Stimulated activated naive CD8-positive, alpha-beta T cell treated with anti-CD3 and anti-CD28 coated beads, Interleukin-15, amount 100 ng/mL, for 72 hours (primary cell): Measurements from ENCODE around the gene ECSIT.
"Not testable (repeated sequence)": the region's sequence is repeated elsewhere in the genome, so short reads cannot be mapped to it uniquely, and the experiment has no call there.

ENCODE experiments used
- ATAC-seq: fragments of 150-1000 bp; cut with Tn5 transposase; 2 replicates; pipeline ENCODE4 v1.10.0; 2021; ENCODE audit warnings: mild to moderate bottlenecking, moderate library complexity
- DNase-seq, 2 donors: peaks; one replicate each; pipeline ENCODE4 v3.0.0; 2021 to 2022
- H3K27ac Mint-ChIP-seq, 2 donors: one replicate each; pipeline ENCODE4 v1.8.0; 2022; ENCODE audit warnings: mild to moderate bottlenecking in 2 of 2, mixed read lengths in 2 of 2, moderate library complexity in 2 of 2
- H3K27me3 Mint-ChIP-seq: one replicate; pipeline ENCODE4 v1.8.0; 2022; ENCODE audit warnings: mixed read lengths
- H3K4me1 Mint-ChIP-seq: one replicate; pipeline ENCODE4 v1.8.0; 2022; ENCODE audit warnings: mild to moderate bottlenecking, mixed read lengths
- H3K4me3 Mint-ChIP-seq, 2 donors: one replicate each; pipeline ENCODE4 v1.8.0; 2022; ENCODE audit warnings: mild to moderate bottlenecking in 2 of 2, mixed read lengths in 2 of 2, moderate library complexity in 1 of 2
- H3K9me3 Mint-ChIP-seq, 2 donors: one replicate each; pipeline ENCODE4 v1.8.0; 2022; ENCODE audit warnings: mixed read lengths in 2 of 2

The ECSIT gene

DNA sequence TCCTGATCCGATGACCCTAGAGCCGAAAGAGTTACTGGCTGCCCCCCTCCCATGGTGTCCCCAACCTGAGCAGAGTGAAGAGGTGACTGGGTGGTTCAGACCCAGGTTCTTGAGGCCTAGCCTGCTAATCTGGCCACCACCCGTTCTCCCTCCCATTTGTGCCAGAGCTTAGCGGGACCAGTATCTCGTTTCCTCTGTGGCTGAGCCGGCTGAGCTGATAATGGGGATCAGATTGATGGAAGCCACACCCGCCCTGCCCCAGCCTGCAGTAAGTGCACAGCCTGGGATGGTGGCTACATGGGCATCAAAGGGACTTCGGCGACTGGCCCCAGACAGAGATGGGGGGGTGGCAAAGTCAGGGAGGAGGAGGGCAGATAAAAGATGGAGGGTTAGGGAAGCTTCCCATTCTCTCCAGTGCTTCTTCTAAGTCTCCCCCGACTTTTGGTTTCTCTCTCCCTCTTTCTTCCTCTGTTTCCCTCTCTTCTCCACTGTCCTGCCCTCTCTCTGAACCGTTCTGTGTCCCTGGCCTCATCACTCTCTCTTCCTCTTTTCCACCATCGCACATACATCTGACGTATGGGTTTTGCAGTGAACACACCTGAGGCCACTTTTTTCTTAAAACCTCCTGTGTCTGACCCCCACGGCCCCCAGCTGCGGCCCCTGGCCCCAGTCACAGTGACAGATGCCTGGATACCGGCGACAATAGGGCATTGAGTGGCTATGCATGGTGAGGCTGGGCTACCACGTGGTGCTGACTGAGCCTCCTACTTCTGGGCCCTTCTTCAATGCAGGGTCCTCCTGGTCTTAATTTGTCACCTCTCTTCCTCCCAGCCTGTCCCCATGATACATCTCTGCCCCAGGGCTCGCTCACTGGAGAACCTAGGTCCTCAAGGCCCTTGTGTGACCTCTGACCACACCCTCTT, 50.5 kb downstream of the ECSIT start:
- Mint-ChIP-seq H3K27me3 (peaks cover 62% of the 10 kb centered on the region), H3K4me3 (no peak overlapping the region), H3K4me1 (peaks cover 29% of the 10 kb centered on the region), H3K27ac (no peak overlapping the region), H3K9me3 (no peaks in the 10 kb centered on the region)
- DNase-seq (no peak), ATAC-seq (no peak)

DNA sequence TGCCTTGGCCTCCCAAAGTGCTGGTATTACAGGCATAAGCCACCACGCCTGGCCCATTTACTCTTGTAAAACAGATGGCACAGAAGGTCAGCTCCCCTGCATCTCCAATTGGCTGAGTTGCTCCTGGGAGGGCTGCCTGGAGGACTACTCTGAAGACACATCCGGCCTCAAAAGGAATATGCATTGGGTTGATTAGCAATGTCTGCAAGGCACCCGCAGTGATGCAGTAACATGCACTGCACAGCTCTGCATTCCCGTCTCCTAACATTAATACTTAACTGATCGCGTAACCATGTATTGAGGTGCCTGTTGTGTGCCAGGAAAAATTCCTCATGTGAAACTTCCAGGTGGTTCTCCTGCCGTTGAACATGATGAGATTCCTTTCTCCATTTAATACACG, 53.1 kb downstream of the ECSIT start:
- Mint-ChIP-seq H3K4me3 (no peak overlapping the region), H3K9me3 (no peaks in the 10 kb centered on the region)

DNA sequence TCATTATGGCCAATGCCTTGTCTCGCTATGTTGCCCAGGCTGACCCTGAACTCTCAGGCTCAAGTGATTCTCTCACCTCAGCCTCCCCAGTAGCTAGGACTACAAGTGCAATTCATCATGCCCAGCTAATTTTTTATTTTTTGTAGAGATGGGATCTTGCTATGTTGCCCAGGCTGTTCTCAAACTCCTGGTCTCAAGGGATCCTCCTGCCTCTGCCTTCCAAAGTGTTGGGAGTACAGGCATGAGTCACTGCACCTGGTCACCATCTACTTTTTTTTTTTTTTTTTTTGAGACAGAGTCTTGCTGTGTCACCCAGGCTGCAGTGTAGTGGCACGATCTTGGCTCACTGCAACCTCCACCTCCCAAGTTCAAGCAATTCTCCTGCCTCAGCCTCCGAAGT, 53.6 kb downstream of the ECSIT start:
- H3K4me3 Mint-ChIP-seq, H3K27ac Mint-ChIP-seq, H3K4me1 Mint-ChIP-seq, ATAC-seq, DNase-seq, H3K9me3 Mint-ChIP-seq: not testable (repeated sequence)
- peaks cover 48% of the 10 kb centered on the region for H3K27me3 Mint-ChIP-seq

More for the DNA sequence above, 53.1 kb downstream of the ECSIT start:
- H3K27ac Mint-ChIP-seq = no peak overlapping the region
- H3K4me1 Mint-ChIP-seq = peaks cover 5% of the 10 kb centered on the region
- ATAC-seq (no peak), DNase-seq (no peak)
- peaks cover 53% of the 10 kb centered on the region for H3K27me3 Mint-ChIP-seq

DNA sequence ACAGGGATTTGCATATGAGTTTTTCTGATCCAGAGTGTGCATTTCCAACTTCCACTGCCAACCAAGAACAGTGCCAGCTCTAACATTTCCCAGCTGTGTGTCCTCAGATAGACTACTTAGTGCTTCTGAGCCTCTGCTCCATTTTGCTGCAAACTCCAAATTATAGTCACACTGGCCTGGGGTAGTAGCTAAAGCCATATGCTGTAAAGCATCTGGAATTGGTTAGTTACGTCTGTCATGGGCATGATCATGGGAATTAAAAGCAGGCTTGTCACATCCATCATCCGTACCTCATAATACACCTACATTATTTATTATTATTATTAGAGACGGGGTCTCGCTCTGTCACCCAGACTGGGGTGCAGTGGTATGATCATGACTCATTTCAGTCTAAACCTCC, 55.2 kb downstream of the ECSIT start:
- H3K27ac Mint-ChIP-seq = no peak overlapping the region
- no peaks in the 10 kb centered on the region for H3K4me1 Mint-ChIP-seq
- no peaks in the 10 kb centered on the region for H3K9me3 Mint-ChIP-seq
- no peak overlapping the region for H3K4me3 Mint-ChIP-seq
- peaks cover 35% of the 10 kb centered on the region for H3K27me3 Mint-ChIP-seq
- ATAC-seq = no peak
- DNase-seq = no peak

DNA sequence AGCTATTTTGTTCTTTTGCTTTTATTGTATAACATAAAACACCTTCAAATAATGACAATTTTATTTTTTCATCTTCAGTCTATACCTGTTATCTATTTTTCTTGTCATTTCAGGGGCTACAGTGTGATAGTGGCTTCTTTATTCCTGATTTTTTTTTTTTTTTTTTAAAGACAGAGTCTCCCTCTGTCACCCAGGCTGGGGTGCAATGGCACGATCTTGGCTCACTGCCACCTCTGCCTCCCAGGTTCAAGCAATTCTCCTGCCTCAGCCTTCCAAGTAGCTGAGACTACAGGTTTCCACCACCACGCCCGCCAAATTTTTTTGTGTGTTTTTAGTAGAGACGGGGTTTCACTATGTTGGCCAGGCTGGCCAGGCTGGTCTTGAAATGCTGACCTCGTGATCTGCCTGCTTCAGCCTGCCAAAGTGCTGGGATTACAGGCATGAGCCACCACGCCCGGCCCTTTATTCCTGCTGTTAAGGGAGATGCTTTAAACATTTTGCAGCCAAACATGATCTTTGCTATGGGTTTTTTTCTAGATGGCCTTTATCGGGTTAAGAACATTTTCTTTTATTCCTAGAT, 60.6 kb downstream of the ECSIT start:
- H3K9me3 Mint-ChIP-seq, H3K4me1 Mint-ChIP-seq, H3K27ac Mint-ChIP-seq, H3K4me3 Mint-ChIP-seq, ATAC-seq, DNase-seq: not testable (repeated sequence)
- H3K27me3 Mint-ChIP-seq = peaks cover 13% of the 10 kb centered on the region

DNA sequence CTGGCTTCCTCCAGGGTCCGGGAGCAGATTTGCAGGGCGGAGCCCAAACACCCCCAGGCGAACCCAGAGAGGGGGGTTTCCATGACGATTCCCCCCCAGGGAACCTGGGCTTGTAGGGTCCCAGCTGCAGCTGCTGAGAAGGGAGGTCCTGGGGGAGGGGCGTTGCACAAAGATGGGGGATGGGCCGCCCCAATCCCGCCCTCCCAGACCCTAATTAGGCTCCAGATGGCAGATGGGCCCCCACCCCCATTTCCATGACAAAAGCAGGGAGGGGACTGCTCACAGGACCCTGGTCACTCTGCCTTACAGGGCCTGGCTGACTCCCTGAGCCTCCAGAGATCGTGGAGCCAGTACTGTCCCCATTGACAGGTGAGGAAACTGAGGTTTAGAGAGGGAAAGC, 63.3 kb downstream of the ECSIT start:
- Mint-ChIP-seq H3K27me3 (peaks cover 3% of the 10 kb centered on the region), H3K4me1 (no peaks in the 10 kb centered on the region), H3K9me3 (no peaks in the 10 kb centered on the region), H3K4me3 (no peak overlapping the region), H3K27ac (no peak overlapping the region)
- ATAC-seq = no peak
- no peak for DNase-seq

DNA sequence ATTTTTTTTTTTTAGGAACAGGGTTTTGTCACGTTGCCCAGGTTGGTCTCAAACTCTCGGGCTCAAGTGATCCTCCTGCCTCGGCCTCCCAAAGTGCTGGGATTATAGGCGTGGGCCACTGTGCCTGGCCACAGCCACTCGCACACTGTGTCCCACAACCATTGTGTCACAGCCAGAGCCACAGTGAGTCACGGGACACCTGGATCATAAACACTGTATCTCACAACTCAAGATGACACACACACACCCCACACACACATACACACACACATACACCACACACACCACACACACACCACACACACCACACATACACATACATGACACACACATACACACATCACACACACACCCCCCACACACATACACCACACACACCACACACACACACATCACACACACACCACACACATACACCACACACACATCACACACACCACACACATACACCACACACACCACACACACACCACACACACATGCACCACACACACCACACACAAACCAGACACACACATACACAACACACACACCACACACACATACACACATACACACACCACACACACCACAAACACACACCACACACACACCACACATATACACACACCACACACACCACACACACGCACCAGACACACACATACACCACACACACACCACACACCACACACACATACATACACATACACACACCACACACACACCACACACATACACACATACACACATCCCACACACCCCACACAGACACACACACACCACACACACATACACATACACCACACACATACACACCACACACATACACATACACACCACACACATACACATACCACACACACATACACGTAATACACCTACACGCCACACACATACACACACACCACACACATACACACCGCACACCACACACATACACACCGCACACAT, 64.3 kb downstream of the ECSIT start:
- no peak for DNase-seq
- no peaks in the 10 kb centered on the region for H3K9me3 Mint-ChIP-seq
- peaks cover 13% of the 10 kb centered on the region for H3K27me3 Mint-ChIP-seq
- no peak overlapping the region for H3K4me3 Mint-ChIP-seq
- no peak for ATAC-seq
- H3K27ac Mint-ChIP-seq = no peak overlapping the region
- no peaks in the 10 kb centered on the region for H3K4me1 Mint-ChIP-seq

DNA sequence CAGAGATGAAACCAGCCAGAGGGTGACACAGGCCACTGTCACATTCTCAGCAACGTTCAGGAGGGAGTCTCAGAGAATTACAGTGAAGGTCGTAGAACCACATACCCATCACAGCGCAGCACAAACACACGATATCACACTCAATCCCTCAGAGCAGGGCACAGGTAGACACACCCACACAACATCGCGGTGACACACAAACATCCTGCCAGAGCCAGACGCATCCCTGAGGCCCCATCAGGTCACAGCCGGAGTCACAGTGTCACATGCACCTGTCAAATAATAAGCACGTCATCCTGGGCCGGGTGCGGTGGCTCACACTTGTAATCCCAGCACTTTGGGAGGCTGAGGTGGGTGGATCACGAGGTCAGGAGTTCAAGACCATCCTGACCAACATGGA, 65.5 kb downstream of the ECSIT start:
- DNase-seq (no peak), ATAC-seq (no peak)
- Mint-ChIP-seq H3K9me3 (no peaks in the 10 kb centered on the region), H3K4me3 (no peak overlapping the region), H3K4me1 (no peaks in the 10 kb centered on the region), H3K27me3 (peaks cover 18% of the 10 kb centered on the region), H3K27ac (no peak overlapping the region)

DNA sequence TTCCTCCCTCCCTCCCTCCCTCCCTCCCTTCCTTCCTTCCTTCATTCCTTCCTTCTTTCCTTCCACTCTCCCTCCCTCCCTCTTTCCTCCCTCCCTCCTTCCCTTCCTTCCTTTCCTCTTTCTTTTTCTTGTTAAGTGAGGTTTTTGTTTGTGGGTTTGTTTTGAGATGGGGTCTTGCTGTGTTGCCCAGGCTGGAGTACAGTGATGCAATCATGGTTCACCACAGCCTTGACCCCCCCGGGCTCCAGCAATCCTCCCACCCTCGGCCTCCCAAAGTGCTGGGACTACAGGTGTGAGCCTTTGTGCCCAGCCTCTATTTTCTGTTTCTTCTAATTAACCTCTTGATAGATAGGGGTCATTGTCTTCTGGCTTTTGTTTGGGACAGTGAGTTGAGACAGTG, 67.5 kb downstream of the ECSIT start:
- no peak overlapping the region for H3K4me3 Mint-ChIP-seq
- H3K4me1 Mint-ChIP-seq = no peaks in the 10 kb centered on the region
- no peak for ATAC-seq
- no peak overlapping the region for H3K27ac Mint-ChIP-seq
- no peaks in the 10 kb centered on the region for H3K9me3 Mint-ChIP-seq
- H3K27me3 Mint-ChIP-seq = peaks cover 31% of the 10 kb centered on the region
- no peak for DNase-seq

DNA sequence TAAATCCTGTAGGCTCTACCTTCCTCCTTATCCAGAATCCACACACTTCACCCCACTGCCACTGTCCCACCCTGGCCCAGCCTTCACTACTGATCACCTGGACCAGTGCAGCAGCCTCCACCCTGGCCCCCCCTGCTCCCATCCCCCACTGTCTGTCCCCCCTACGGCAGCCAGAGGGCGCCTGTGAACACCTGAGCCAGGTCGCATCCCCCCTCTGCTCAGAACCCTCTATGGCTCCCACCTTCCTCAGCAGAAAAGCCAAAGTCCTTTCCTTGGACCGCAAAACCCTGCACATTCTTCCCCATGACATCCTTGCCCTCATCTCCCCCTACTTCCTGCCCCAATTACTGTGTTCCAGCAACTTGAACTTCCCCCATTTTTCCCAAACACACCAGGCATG, 68.7 kb downstream of the ECSIT start:
- Mint-ChIP-seq H3K27me3 (peaks cover 38% of the 10 kb centered on the region), H3K4me1 (no peaks in the 10 kb centered on the region), H3K9me3 (no peaks in the 10 kb centered on the region), H3K4me3 (no peak overlapping the region), H3K27ac (no peak overlapping the region)
- DNase-seq (no peak), ATAC-seq (no peak)

DNA sequence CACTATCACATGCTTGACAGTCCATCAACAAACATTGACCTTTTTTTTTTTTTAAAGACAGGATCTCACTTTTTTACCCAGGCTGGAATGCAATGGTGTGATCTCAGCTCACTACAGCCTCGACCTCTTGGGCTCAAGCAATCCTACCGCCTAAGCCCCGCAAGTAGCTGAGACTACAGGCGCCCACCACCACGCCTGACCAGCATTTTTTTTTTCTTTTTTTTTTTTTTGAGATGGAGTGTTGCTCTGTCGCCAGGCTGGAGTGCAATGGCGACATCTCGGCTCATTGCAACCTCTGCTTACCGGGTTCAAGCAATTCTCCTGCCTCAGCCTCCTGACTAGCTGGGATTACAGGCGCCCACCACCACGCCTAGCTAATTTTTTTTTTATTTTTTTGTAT, 70.0 kb downstream of the ECSIT start:
- not testable (repeated sequence) for H3K9me3 Mint-ChIP-seq, ATAC-seq, H3K4me1 Mint-ChIP-seq, H3K4me3 Mint-ChIP-seq, H3K27ac Mint-ChIP-seq, DNase-seq
- peaks cover 38% of the 10 kb centered on the region for H3K27me3 Mint-ChIP-seq

DNA sequence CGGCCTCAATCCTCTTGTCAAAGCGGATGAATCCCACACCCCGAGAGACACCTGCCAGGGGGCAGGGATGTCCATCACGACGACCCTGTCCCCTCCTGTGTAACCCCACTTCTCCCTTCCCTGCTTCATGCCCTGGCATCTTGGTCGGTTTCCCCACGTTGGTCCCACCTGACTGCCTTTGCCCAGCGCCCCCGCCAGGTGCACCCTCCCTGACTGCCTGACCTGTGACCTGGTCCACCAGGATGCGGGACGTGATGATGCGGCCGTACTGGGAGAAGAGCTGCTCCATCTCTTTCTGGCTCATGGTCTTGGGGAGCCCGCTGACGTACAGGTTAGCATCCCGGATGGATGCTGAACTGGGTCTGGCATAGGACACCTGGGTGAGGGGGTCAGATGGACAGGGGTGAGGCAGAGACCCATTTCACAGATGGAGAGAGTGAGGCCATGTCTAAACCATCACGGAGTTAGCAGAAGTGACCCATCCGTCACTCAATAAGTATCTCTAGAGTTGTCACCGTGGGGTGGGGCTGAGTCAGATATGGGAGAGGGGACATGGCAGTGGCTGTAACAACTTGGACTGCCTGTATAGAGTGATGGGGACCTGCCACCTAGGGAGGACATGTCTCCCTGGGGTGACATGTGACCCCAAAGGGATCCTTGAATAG, 70.6 kb downstream of the ECSIT start:
- H3K4me1 Mint-ChIP-seq = no peaks in the 10 kb centered on the region
- no peaks in the 10 kb centered on the region for H3K9me3 Mint-ChIP-seq
- H3K27me3 Mint-ChIP-seq = peaks cover 38% of the 10 kb centered on the region
- DNase-seq (no peak), ATAC-seq (no peak)
- H3K4me3 Mint-ChIP-seq = no peak overlapping the region
- no peak overlapping the region for H3K27ac Mint-ChIP-seq

DNA sequence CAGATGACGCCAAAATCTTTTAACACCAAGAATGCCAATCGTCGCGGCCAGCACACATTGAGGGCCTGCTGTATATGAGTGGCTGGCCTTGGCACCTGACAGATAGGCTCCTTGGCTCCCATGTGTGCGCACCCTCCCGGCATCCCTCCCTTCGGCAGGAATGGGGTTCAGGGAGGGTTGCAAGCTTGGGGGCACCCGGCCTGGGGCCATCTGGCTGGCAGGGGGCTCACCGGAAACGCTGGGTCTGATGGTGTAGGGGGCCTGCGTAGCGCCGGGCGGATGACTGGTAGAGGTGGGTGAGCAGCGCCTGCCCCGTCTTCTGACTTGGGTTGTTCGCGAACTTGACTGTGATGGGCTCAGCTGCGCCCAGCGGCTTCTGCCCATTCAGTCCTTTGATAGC, 71.1 kb downstream of the ECSIT start:
- H3K27ac Mint-ChIP-seq = no peak overlapping the region
- DNase-seq (no peak), ATAC-seq (no peak)
- peaks cover 38% of the 10 kb centered on the region for H3K27me3 Mint-ChIP-seq
- H3K9me3 Mint-ChIP-seq = no peaks in the 10 kb centered on the region
- H3K4me3 Mint-ChIP-seq = no peak overlapping the region
- H3K4me1 Mint-ChIP-seq = no peaks in the 10 kb centered on the region

DNA sequence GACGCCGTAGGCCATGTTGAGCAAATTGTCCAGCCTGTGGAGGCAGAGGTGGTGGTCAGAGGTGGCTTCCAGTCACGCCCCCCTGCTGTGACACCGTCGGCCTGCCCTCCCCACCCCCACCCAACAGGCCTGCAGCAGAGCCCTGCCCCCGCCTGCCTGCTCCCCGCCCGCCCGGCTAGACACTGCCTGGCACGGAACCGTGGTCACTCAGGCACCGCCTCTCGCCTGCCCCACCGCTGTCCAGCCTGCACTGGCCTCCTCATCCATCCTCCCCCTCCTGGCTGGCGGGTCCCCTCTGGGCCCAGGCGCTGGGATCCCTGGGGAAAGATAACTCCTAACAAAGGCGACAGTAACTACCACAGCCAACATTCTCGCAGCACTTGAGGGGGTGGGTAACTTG, 71.8 kb downstream of the ECSIT start:
- DNase-seq (no peak), ATAC-seq (no peak)
- Mint-ChIP-seq H3K4me3 (no peak overlapping the region), H3K9me3 (no peaks in the 10 kb centered on the region), H3K27ac (no peak overlapping the region), H3K4me1 (no peaks in the 10 kb centered on the region), H3K27me3 (peaks cover 43% of the 10 kb centered on the region)

DNA sequence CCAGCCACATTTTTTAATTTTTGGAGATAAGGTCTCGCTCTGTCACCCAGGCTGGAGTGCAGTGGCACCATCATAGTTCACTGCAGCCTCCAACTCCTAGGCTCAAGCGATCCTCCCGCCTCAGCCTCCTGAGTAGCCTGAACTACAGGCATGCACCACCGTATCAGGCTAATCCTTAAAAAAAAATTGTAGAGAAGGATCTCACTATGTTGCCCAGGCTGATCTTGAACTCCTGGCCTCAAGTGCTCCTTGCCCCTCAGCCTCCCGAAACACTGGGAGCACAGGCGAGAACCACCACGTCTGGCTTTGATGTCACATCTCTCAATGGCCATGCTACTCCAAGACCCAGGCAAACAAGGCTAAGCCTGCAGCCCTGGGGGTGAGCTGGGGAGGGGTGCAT, 72.3 kb downstream of the ECSIT start:
- Mint-ChIP-seq H3K27ac (no peak overlapping the region), H3K4me3 (no peak overlapping the region), H3K27me3 (peaks cover 43% of the 10 kb centered on the region), H3K9me3 (no peaks in the 10 kb centered on the region), H3K4me1 (no peaks in the 10 kb centered on the region)
- DNase-seq (no peak), ATAC-seq (no peak)
